ENCODE measurements around the gene FIBP.

DNA sequence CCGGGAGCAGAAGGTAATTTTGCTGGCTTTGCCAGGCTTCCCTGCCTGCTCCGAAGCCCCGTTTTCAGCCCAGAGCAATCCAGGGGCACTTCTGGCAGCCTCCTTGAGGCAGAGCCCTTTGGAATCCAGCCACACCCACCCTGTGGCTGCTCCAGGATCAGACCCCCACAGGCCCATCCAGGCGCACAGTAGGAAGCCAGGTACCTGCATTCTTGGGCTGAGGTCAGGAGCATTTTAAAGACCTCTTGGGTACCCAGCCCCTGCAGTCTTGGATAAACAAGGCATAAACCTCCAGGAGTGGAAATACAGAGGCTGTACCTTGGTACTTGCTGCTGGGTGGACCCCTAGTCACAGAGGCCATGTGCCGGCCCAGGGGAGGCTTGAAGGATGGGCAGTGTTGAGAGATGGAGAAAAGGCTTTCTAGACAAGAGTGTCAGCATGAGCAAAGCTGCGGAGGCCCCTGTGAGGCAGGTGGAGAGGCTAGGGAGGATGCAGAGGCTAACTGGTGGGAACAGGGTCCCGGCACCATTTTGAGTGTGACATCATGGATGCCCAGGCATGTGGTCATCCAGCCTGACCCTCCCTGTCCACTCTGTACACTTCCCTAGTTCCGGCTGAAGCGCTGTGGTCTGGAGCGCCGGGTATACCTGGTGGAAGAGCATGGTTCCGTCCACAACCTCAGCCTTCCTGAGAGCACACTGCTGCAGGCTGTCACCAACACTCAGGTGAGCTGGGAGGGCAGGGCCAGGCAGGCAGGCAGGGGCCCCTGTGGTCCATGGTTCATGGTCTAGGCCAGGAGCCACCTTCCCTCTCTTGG is 24.2 kb downstream of the FIBP start:
- TF ChIP-seq, protein P1, sequence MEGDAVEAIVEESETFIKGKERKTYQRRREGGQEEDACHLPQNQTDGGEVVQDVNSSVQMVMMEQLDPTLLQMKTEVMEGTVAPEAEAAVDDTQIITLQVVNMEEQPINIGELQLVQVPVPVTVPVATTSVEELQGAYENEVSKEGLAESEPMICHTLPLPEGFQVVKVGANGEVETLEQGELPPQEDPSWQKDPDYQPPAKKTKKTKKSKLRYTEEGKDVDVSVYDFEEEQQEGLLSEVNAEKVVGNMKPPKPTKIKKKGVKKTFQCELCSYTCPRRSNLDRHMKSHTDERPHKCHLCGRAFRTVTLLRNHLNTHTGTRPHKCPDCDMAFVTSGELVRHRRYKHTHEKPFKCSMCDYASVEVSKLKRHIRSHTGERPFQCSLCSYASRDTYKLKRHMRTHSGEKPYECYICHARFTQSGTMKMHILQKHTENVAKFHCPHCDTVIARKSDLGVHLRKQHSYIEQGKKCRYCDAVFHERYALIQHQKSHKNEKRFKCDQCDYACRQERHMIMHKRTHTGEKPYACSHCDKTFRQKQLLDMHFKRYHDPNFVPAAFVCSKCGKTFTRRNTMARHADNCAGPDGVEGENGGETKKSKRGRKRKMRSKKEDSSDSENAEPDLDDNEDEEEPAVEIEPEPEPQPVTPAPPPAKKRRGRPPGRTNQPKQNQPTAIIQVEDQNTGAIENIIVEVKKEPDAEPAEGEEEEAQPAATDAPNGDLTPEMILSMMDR (IDR thresholded peaks at IDR 0.05), result no peak
- TF ChIP-seq POLR2A (IDR thresholded peaks at IDR 0.05), result no peak
